Heart left ventricle (tissue), 16 donors: Measurements from ENCODE around the gene ABCA9. TPM values are rescaled to one million over a fixed set of nuclear protein-coding genes. Genes with fewer than 3 reads are reported as not detected.

Experiments used
- ATAC-seq, 4 donors: fragments of 200-7000 bp; cut with Tn5 transposase; one replicate each; pipeline ENCODE4 v1.9.1; 2020 to 2022; ENCODE audit warnings: moderate library complexity in 4 of 4, mild to moderate bottlenecking in 3 of 4, moderate number of reproducible peaks in 1 of 4
- DNase-seq, 5 donors: peaks; one replicate each; pipeline ENCODE4 v3.0.0-alpha.2; 2020
- H3K27ac ChIP-seq, 12 donors: fragments of 200-600 bp; sonication (generic) in 4 of 12; one replicate each; pipeline versions ENCODE4 v1.5.0 to v1.8.0; 2016 to 2022; ENCODE audit warnings: mild to moderate bottlenecking in 2 of 12
- H3K27me3 ChIP-seq, 9 donors: fragments of 200-600 bp; sonication (generic) in 2 of 9; one replicate each; pipeline versions ENCODE4 v1.5.1 to v1.8.0; 2016 to 2022; ENCODE audit warnings: mild to moderate bottlenecking in 3 of 9
- H3K36me3 ChIP-seq, 9 donors: fragments of 200-600 bp; sonication (generic) in 2 of 9; one replicate each; pipeline versions ENCODE4 v1.5.0 to v1.8.0; 2018 to 2022; ENCODE audit warnings: mild to moderate bottlenecking in 2 of 9
- H3K4me1 ChIP-seq, 12 donors: fragments of 200-600 bp; sonication (generic) in 4 of 12; one replicate each; pipeline versions ENCODE4 v1.5.0 to v1.8.0; 2016 to 2022; ENCODE audit warnings: mild to moderate bottlenecking in 3 of 12
- H3K4me3 ChIP-seq, 12 donors: fragments of 200-600 bp; sonication (generic) in 4 of 12; one replicate each; pipeline versions ENCODE4 v1.5.0 to v1.8.0; 2017 to 2022; ENCODE audit warnings: mild to moderate bottlenecking in 9 of 12, moderate library complexity in 4 of 12
- H3K9me3 ChIP-seq, 12 donors: fragments of 200-600 bp; sonication (generic) in 4 of 12; one replicate each; pipeline versions ENCODE4 v1.5.0 to v1.8.0; 2016 to 2022; ENCODE audit warnings: mild to moderate bottlenecking in 1 of 12
- CTCF ChIP-seq, 12 donors: fragments of 200-600 bp; sonication (generic) in 4 of 12; IDR thresholded peaks; one replicate each; pipeline versions ENCODE4 v1.5.0 to v1.8.0; 2018 to 2022; ENCODE audit warnings: antibody characterized with exemption in 12 of 12, mild to moderate bottlenecking in 5 of 12
- POLR2A ChIP-seq, 2 donors: fragments of 450-650 bp; IDR thresholded peaks; one replicate each; pipeline ENCODE4 v1.6.1; 2017; ENCODE audit warnings: antibody characterized with exemption in 2 of 2, mild to moderate bottlenecking in 2 of 2, moderate library complexity in 2 of 2
- WGBS, 4 donors: extraction: QIAGEN DNeasy Blood & Tissue Kit in 2 of 4; methylation state at CpG; one replicate each; pipeline versions ENCODE4 v1.1.5 to v1.1.7; 2013 to 2018; 5-methylcytosine and 5-hydroxymethylcytosine counted together
- intact Hi-C, 10 donors: fragments of 100-400 bp; cut with DNase I; formaldehyde crosslinking; loops; one replicate each; pipeline versions ENCODE4 v1.11.1 to v1.14.2; 2022
- polyA plus RNA-seq, 2 donors: library from polyadenylated mRNA; stranded (reverse); fragments of 200-250 nt; gene quantifications; one replicate each; pipeline ENCODE4 v1.2.3, GENCODE V29; 2013
- total RNA-seq, 9 donors: library from RNA; depleted of rRNA in 2 of 9; stranded (reverse); fragments of >200 nt in 2 of 9; fragmentation: NEBNext Ultra II Directional in 3 of 9; extraction: Animal tissue kit (Norgen Biotek cat#: 25700) in 3 of 9; gene quantifications; one replicate each; pipeline versions ENCODE4 v1.1.0 to v1.2.4, GENCODE V29; 2016 to 2023
- donor health status: ischemic (EF 13 %, LVEDD 7.1; RV severe dilation, severe dysfunction).
- donor health status: healthy with polysubstance abuse.
- donor health status: DM: no; HTN: yes; CAD: no.
- donor health status: DM: no; HTN: no; CAD: no.
- donor health status: ischemic (EF 25% LVEDD 6.9; RV normal size, moderate dysfunction).
- donor health status: ischemic (EF 25% LVEDD 5.7; RV mildly dilated, moderate dysfunction).
- donor health status: healthy.
- donor health status: DM: yes; HTN: yes; CAD: no.
- donor health status: ischemic (EF 35%, LVEDD 5.7; RV mildly dilated, moderate dysfunction).
- donor health status: nonischemic (EF 11% LVEDD 7.7; RV severe dilation, severe dysfunction).
- donor health status: DM: yes; HTN: yes; CAD: no.
- donor health status: PGD.
- donor health status: ischemic (EF 29% LVEDD 5.4; RV normal size, mild dysfunction).
- donor health status: nonischemic (EF 23%, LVEDD 6.1; RV moderate dilation, normal function).

Gene ABCA9
- total and polyA plus RNA-seq, 11 donors: 2.4 to 19.9 (median 11.2) TPM

GRCh38 chr17:69059458-69060175 is 1.1 kb downstream of the ABCA9 start:
- DNase-seq: no peak
- H3K4me3 ChIP-seq: peak overlapping the region in 9 of 12 donors; percentile 3 to 51 (median 32)
- intact Hi-C loops: loop anchor here in 1 of 10 donors (10.0 kb wide), 1 partner anchor 285 kb away; no protein-coding TSS in a partner anchor

DNA sequence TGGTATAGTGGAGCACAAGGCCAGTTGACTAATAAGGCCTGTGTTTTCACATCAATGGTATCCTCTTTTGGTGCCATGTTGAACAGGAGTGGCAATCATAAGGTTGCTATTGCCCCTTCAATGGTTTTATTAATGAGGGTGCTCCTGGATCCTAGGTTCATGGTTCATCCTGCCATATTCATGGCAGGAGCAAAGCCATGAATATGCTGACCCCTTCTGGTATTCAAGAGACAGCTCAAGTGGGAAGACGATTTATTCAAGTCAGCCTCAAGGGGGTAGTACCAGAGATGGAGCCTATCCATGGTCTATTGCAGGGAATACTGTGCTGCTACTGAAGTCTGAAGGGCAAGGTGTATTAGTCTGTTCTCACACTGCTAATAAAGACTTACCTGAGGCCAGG is 2.6 kb downstream of the ABCA9 start:
- 90 to 100% (median 92%) methylated on average over 1 of the region's 1 CpG for WGBS, 4 donors
- H3K9me3 ChIP-seq: peaks cover 0 to 38% (median 13%) of the 10 kb centered on the region in 12 donors
- ATAC-seq: no peak
- intact Hi-C loops: loop anchor here in 1 of 10 donors (10.0 kb wide), 1 partner anchor 283 kb away; no protein-coding TSS in a partner anchor
- H3K4me1 ChIP-seq: peaks cover 0 to 25% (median 0%) of the 10 kb centered on the region in 12 donors
- H3K36me3 ChIP-seq: peaks cover 0 to 8% (median 0%) of the 10 kb centered on the region in 9 donors
- no peak overlapping the region for H3K4me3 ChIP-seq
- no peak for DNase-seq
- H3K27ac ChIP-seq: peak overlapping the region in 1 of 12 donors; percentile 82
- H3K27me3 ChIP-seq: no peaks in the 10 kb centered on the region
- TF ChIP-seq CTCF (IDR thresholded peaks at IDR 0.05): no peak

More at GRCh38 chr17:69059458-69060175, 1.1 kb downstream of the ABCA9 start:
- 46 to 65% (median 59%) methylated on average over 7 of the region's 7 CpGs for WGBS, 4 donors
- H3K4me1 ChIP-seq: peaks cover 0 to 38% (median 0%) of the 10 kb centered on the region in 12 donors
- TF ChIP-seq CTCF (IDR thresholded peaks at IDR 0.05): no peak
- no peak for TF ChIP-seq POLR2A (IDR thresholded peaks at IDR 0.05)
- H3K27me3 ChIP-seq: no peaks in the 10 kb centered on the region
- H3K9me3 ChIP-seq: peaks cover 0 to 37% (median 13%) of the 10 kb centered on the region in 12 donors
- ATAC-seq: no peak
- peak overlapping the region; percentile 12 to 82 (median 63) for H3K27ac ChIP-seq
- H3K36me3 ChIP-seq: peaks cover 0 to 8% (median 0%) of the 10 kb centered on the region in 9 donors

DNA sequence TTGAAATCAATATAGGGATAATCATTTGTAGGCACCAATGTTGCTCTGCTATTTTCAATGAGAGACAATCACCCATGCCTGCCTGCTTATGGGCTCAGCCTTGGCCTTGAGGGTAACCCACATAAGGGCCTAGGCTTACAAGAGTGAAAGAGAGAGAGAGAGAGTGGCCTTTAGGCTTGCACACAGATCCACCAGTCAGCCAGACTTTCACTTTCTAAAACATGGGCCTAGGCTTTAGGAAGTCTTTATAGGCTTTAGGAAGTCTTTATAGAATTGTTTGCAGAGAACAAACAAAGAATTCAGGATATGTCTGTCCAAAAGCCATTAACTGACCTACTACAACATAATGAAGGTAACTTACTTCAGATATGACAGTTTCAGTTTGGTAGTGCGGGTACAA is 3.4 kb downstream of the ABCA9 start:
- no peak for TF ChIP-seq CTCF (IDR thresholded peaks at IDR 0.05)
- TF ChIP-seq POLR2A (IDR thresholded peaks at IDR 0.05): no peak
- intact Hi-C loops: loop anchor here in 1 of 10 donors (10.0 kb wide), 1 partner anchor 282 kb away; no protein-coding TSS in a partner anchor
- Histone ChIP-seq H3K9me3 (peaks cover 0 to 39% (median 13%) of the 10 kb centered on the region in 12 donors), H3K4me1 (peaks cover 0 to 22% (median 0%) of the 10 kb centered on the region in 12 donors), H3K27ac (peak overlapping the region in 1 of 12 donors; percentile 15), H3K27me3 (no peaks in the 10 kb centered on the region), H3K36me3 (peaks cover 0 to 8% (median 0%) of the 10 kb centered on the region in 9 donors), H3K4me3 (no peak overlapping the region)
- DNase-seq (no peak), ATAC-seq (no peak)
- 81 to 87% (median 84%) methylated on average over 1 of the region's 1 CpG for WGBS, 4 donors

- intact Hi-C loops: loop anchor here in 1 of 10 donors (10.0 kb wide), 1 partner anchor 282 kb away; no protein-coding TSS in a partner anchor
- no peak overlapping the region for H3K4me3 ChIP-seq
- peaks cover 0 to 39% (median 13%) of the 10 kb centered on the region in 12 donors for H3K9me3 ChIP-seq
- DNase-seq (no peak), ATAC-seq (no peak)
- H3K27ac ChIP-seq: no peak overlapping the region
- H3K4me1 ChIP-seq: peaks cover 0 to 17% (median 0%) of the 10 kb centered on the region in 12 donors
- TF ChIP-seq CTCF (IDR thresholded peaks at IDR 0.05) (no peak), POLR2A (IDR thresholded peaks at IDR 0.05) (no peak)
- WGBS, 4 donors: 73 to 79% (median 77%) methylated on average over 3 of the region's 3 CpGs
- H3K36me3 ChIP-seq: peaks cover 0 to 8% (median 0%) of the 10 kb centered on the region in 9 donors
- no peaks in the 10 kb centered on the region for H3K27me3 ChIP-seq
These were observed 4.4 kb downstream of the ABCA9 start for GRCh38 chr17:69056179-69056823.
